HepG2 (cell line): ENCODE results near the gene ATN1. TPM values are rescaled to one million over a fixed set of nuclear protein-coding genes. Genes with fewer than 3 reads are reported as not detected.

Experiments used
- ATAC-seq: fragments of 200-7000 bp; cut with Tn5 transposase; 3 replicates; pipeline ENCODE4 v1.9.1; 2020; ENCODE audit warnings: mild to moderate bottlenecking, moderate library complexity
- BruUV-seq: library from RNA; stranded (reverse); fragments of 400-500 nt; replicated peaks from 2 replicates; lab custom pipeline; 2021; lab: Mats Ljungman, UMichigan
- CTCF ChIA-PET: fragments of 300-600 bp; formaldehyde crosslinking; extraction: SDS; loops from one replicate; lab custom pipeline; 2021; ENCODE audit warnings: low total read pairs, inconsistent platforms, low intra/inter-chr PET ratio; lab: Yijun Ruan, JAX
- POLR2A ChIA-PET: fragments of 350-600 bp; sonication (Branson Sonifier 250); formaldehyde crosslinking; loops from one replicate; lab custom pipeline; 2020; ENCODE audit warnings: antibody characterized with exemption, inconsistent platforms; lab: Yijun Ruan, JAX
- DNase-seq: peaks from one replicate; pipeline ENCODE4 v3.0.0-alpha.2; 2015; ENCODE audit warnings: low spot score
- FAIRE-seq: peaks from 3 replicates; lab custom pipeline; 2011; peaks lifted over from hg19 to GRCh38; lab: Jason Lieb, UNC
- H2AFZ ChIP-seq: one replicate; pipeline ENCODE4 v1.6.1; 2011; ENCODE audit warnings: low read length, inconsistent platforms
- H3K27ac ChIP-seq: fragments of 300-600 bp; 3 replicates; pipeline ENCODE4 v1.8.0; 2011; ENCODE audit warnings: mixed run types, mild to moderate bottlenecking, mixed read lengths, low read length, inconsistent platforms; ENCODE audit not compliant: insufficient read depth; ENCODE audit errors: extremely low read length
- H3K27me3 ChIP-seq, 2 experiments: fragments of 200-600 bp in 1 of 2; 2 replicates in 1 of 2; 3 replicates in 1 of 2; pipeline versions ENCODE4 v1.6.0 to v1.8.0; 2011; ENCODE audit warnings: low read length in 2 of 2, mild to moderate bottlenecking in 2 of 2, moderate library complexity in 2 of 2, inconsistent platforms in 1 of 2; ENCODE audit not compliant: insufficient read depth in 2 of 2, control insufficient read depth in 1 of 2
- H3K36me3 ChIP-seq, 2 experiments: fragments of 200-600 bp in 1 of 2; replicated peaks in 1 of 2; 2 replicates in 1 of 2; 3 replicates in 1 of 2; pipeline versions ENCODE4 v1.5.1 to v1.8.0; 2011; ENCODE audit warnings: low read length in 2 of 2, inconsistent platforms in 1 of 2; ENCODE audit not compliant: insufficient read depth in 2 of 2, control insufficient read depth in 1 of 2
- H3K4me1 ChIP-seq: 2 replicates; pipeline ENCODE4 v1.5.1; 2012; ENCODE audit warnings: low read length, inconsistent platforms; ENCODE audit not compliant: insufficient read depth
- H3K4me2 ChIP-seq: 2 replicates; pipeline ENCODE4 v1.6.0; 2011; ENCODE audit warnings: low read depth, low read length, inconsistent platforms
- H3K4me3 ChIP-seq, 3 experiments: fragments of 200-600 bp in 1 of 3; sonication (generic), shearing (Covaris generic) in 1 of 3; replicated peaks in 1 of 3; 2 replicates each; pipeline ENCODE4 v1.5.1; 2011 to 2016; ENCODE audit warnings: low read length in 3 of 3, inconsistent platforms in 2 of 3, low read depth in 2 of 3, mild to moderate bottlenecking in 2 of 3, control low read depth in 1 of 3, mixed read lengths in 1 of 3; ENCODE audit not compliant: insufficient read depth in 1 of 3
- H3K79me2 ChIP-seq: one replicate; pipeline ENCODE4 v1.6.1; 2011; ENCODE audit warnings: low read length, inconsistent platforms; ENCODE audit not compliant: insufficient read depth
- H3K9ac ChIP-seq: 2 replicates; pipeline ENCODE4 v1.6.0; 2011; ENCODE audit warnings: mild to moderate bottlenecking, low read depth, low read length, inconsistent platforms; ENCODE audit not compliant: insufficient read depth
- H3K9me3 ChIP-seq: 2 replicates; pipeline ENCODE4 v1.5.1; 2012; ENCODE audit warnings: mild to moderate bottlenecking, low read length
- H4K20me1 ChIP-seq: 2 replicates; pipeline ENCODE4 v1.6.0; 2011; ENCODE audit warnings: inconsistent platforms, mild to moderate bottlenecking, low read length, moderate library complexity; ENCODE audit not compliant: insufficient read depth
- AKAP8 ChIP-seq: sonication (generic); formaldehyde crosslinking; IDR thresholded peaks from 2 replicates; pipeline ENCODE4 v1.5.1; 2020; ENCODE audit warnings: mild to moderate bottlenecking, missing genetic modification reagents
- ARHGAP35 ChIP-seq: sonication (generic); formaldehyde crosslinking; IDR thresholded peaks from 2 replicates; pipeline ENCODE4 v1.9.0; 2022; ENCODE audit warnings: mild to moderate bottlenecking, inconsistent platforms, moderate library complexity, missing genetic modification reagents, borderline replicate concordance
- ISL2 ChIP-seq: sonication (generic); formaldehyde crosslinking; IDR thresholded peaks from 2 replicates; pipeline ENCODE4 v1.5.0; 2020; ENCODE audit warnings: missing genetic modification reagents
- JDP2 ChIP-seq: sonication (generic); formaldehyde crosslinking; IDR thresholded peaks from 2 replicates; pipeline ENCODE4 v1.8.1; 2022; ENCODE audit warnings: missing genetic modification reagents, borderline replicate concordance
- KMT2A ChIP-seq: sonication (generic); formaldehyde crosslinking; IDR thresholded peaks from 2 replicates; pipeline ENCODE4 v1.4.0; 2020; ENCODE audit warnings: missing genetic modification reagents
- MAFK ChIP-seq, 2 experiments: IDR thresholded peaks in 1 of 2; conservative IDR thresholded peaks in 1 of 2; 2 replicates each; pipeline ENCODE4 v1.6.1; 2011; ENCODE audit warnings: improper control_type of control experiment in 2 of 2, low read length in 2 of 2
- NCOA2 ChIP-seq: sonication (generic); formaldehyde crosslinking; IDR thresholded peaks from 2 replicates; pipeline ENCODE4 v1.8.0; 2022; ENCODE audit warnings: inconsistent platforms
- RBM39 ChIP-seq: fragments of 200-400 bp; formaldehyde crosslinking; IDR thresholded peaks from one replicate; pipeline ENCODE4 v1.6.1; 2018; ENCODE audit warnings: antibody characterized with exemption, mild to moderate bottlenecking, low read depth, low read length; ENCODE audit not compliant: poor library complexity, severe bottlenecking
- ZBTB14 ChIP-seq: sonication (generic); formaldehyde crosslinking; IDR thresholded peaks from 2 replicates; pipeline ENCODE4 v1.4.0; 2020; ENCODE audit warnings: missing genetic modification reagents
- ZBTB8A ChIP-seq: sonication (generic); formaldehyde crosslinking; IDR thresholded peaks from 2 replicates; pipeline ENCODE4 v1.4.0; 2020; ENCODE audit warnings: mild to moderate bottlenecking, low read depth, missing genetic modification reagents, borderline replicate concordance
- ZC3H13 ChIP-seq: sonication (generic); formaldehyde crosslinking; IDR thresholded peaks from 2 replicates; pipeline ENCODE4 v1.8.1; 2023; ENCODE audit warnings: mild to moderate bottlenecking, missing genetic modification reagents, moderate library complexity
- ZNF674 ChIP-seq: sonication (generic); formaldehyde crosslinking; IDR thresholded peaks from 2 replicates; pipeline ENCODE4 v1.5.0; 2020; ENCODE audit warnings: low read depth, mild to moderate bottlenecking, missing genetic modification reagents
- ZNF841 ChIP-seq: sonication (generic); formaldehyde crosslinking; IDR thresholded peaks from 2 replicates; pipeline ENCODE4 v1.8.1; 2023; ENCODE audit warnings: missing genetic modification reagents, borderline replicate concordance
- ZSCAN9 ChIP-seq: IDR thresholded peaks from 2 replicates; pipeline ENCODE4 v1.6.1; 2016; ENCODE audit warnings: borderline replicate concordance
- WGBS: methylation state at CpG from one replicate; pipeline ENCODE4 v1.1.6; 2017; ENCODE audit warnings: low lambda C conversion rate; 5-methylcytosine and 5-hydroxymethylcytosine counted together
- in situ Hi-C: cut with HindIII; loops from 2 replicates; pipeline ENCODE4 v1.10.0; 2017; ENCODE audit warnings: low pct_unique_long_range_greater_than_20kb; ENCODE audit not compliant: extremely low pct_ligation_motif_present
- intact Hi-C: fragments of 100-400 bp; cut with micrococcal nuclease; formaldehyde crosslinking; loops from one replicate; pipeline ENCODE4 v1.10.0; 2022; ENCODE audit not compliant: unreplicated experiment
- polyA plus RNA-seq, 8 experiments: library from polyadenylated mRNA; depleted of rRNA in 3 of 8; stranded (reverse) in 7 of 8; unstranded in 1 of 8; fragments of >200 nt; fragmentation: Illumina TruSeq in 4 of 8; extraction: Trizol in 4 of 8; gene quantifications; 2 replicates each; pipeline versions ENCODE4 v1.2.1 to v1.2.3, GENCODE V29; 2011 to 2016; ENCODE audit warnings: low read depth in 4 of 8, missing spikeins in 1 of 8, mixed read lengths in 1 of 8; ENCODE audit not compliant: insufficient read depth in 1 of 8
- total RNA-seq, 5 experiments: library from RNA; depleted of rRNA; stranded (reverse); fragments of >200 nt; fragmentation: Illumina TruSeq; extraction: Trizol; gene quantifications; 2 replicates each; pipeline ENCODE4 v1.2.3, GENCODE V29; 2016; ENCODE audit warnings: low read depth in 1 of 5
- TF ChIP-seq, protein P1 (sequence below): sonication (generic); formaldehyde crosslinking; IDR thresholded peaks from 2 replicates; pipeline ENCODE4 v1.5.1; 2020; ENCODE audit warnings: missing genetic modification reagents, mild to moderate bottlenecking, borderline replicate concordance
- TF ChIP-seq, protein P2 (sequence below): sonication (generic); formaldehyde crosslinking; conservative IDR thresholded peaks from 2 replicates; pipeline ENCODE4 v1.4.0; 2020; ENCODE audit warnings: missing genetic modification reagents

Gene ATN1
- total and polyA plus RNA-seq, 2 of the 13 experiments (the other 11 are each of a cell fraction or from before 2014, with no cell fraction given): 2.1 to 8.6 TPM

- FAIRE-seq: peak; percentile 98
- no peak for TF ChIP-seq ZNF841
- TF ChIP-seq, protein P1, sequence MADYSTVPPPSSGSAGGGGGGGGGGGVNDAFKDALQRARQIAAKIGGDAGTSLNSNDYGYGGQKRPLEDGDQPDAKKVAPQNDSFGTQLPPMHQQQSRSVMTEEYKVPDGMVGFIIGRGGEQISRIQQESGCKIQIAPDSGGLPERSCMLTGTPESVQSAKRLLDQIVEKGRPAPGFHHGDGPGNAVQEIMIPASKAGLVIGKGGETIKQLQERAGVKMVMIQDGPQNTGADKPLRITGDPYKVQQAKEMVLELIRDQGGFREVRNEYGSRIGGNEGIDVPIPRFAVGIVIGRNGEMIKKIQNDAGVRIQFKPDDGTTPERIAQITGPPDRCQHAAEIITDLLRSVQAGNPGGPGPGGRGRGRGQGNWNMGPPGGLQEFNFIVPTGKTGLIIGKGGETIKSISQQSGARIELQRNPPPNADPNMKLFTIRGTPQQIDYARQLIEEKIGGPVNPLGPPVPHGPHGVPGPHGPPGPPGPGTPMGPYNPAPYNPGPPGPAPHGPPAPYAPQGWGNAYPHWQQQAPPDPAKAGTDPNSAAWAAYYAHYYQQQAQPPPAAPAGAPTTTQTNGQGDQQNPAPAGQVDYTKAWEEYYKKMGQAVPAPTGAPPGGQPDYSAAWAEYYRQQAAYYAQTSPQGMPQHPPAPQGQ (CRISPR knock-in tag): no peak
- no peak for TF ChIP-seq ZC3H13 (CRISPR knock-in tag)
- TF ChIP-seq KMT2A (CRISPR knock-in tag): peak; percentile 15; the same call in 1 of the 2 replicates
- TF ChIP-seq ZBTB14 (CRISPR knock-in tag): no peak
- TF ChIP-seq JDP2 (CRISPR knock-in tag): no peak
- TF ChIP-seq ZNF674 (CRISPR knock-in tag): no peak
- no peak for TF ChIP-seq ARHGAP35
- TF ChIP-seq ZSCAN9: 0 out of 2 replicates have a peak, but pooled peaks have one; percentile 73
- TF ChIP-seq MAFK (conservative IDR thresholded peaks at IDR 0.05 in 1 of 2, IDR thresholded peaks at IDR 0.05 in 1 of 2; ENCODE audit: low read length in 2 of 2): no peak
- 0 out of 2 replicates have a peak, but pooled peaks have one; percentile 25 for TF ChIP-seq AKAP8 (CRISPR knock-in tag)
- TF ChIP-seq NCOA2 (CRISPR knock-in tag): no peak
- TF ChIP-seq RBM39: peak; percentile 78
- no peak for TF ChIP-seq ZBTB8A (CRISPR knock-in tag)
- no peak for TF ChIP-seq ISL2 (CRISPR knock-in tag)
- TF ChIP-seq, protein P2, sequence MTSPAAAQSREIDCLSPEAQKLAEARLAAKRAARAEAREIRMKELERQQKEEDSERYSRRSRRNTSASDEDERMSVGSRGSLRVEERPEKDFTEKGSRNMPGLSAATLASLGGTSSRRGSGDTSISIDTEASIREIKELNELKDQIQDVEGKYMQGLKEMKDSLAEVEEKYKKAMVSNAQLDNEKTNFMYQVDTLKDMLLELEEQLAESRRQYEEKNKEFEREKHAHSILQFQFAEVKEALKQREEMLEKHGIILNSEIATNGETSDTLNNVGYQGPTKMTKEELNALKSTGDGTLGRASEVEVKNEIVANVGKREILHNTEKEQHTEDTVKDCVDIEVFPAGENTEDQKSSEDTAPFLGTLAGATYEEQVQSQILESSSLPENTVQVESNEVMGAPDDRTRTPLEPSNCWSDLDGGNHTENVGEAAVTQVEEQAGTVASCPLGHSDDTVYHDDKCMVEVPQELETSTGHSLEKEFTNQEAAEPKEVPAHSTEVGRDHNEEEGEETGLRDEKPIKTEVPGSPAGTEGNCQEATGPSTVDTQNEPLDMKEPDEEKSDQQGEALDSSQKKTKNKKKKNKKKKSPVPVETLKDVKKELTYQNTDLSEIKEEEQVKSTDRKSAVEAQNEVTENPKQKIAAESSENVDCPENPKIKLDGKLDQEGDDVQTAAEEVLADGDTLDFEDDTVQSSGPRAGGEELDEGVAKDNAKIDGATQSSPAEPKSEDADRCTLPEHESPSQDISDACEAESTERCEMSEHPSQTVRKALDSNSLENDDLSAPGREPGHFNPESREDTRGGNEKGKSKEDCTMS (CRISPR knock-in tag): no peak
Measured at GRCh38 chr12:6946033-6946919, 18.5 kb downstream of the ATN1 start.

More at GRCh38 chr12:6946033-6946919, 18.5 kb downstream of the ATN1 start:
- BruUV-seq: no TSS peak
- no peaks in the 10 kb centered on the region for H3K79me2 ChIP-seq
- no peaks in the 10 kb centered on the region for H3K9me3 ChIP-seq
- H4K20me1 ChIP-seq: no peaks in the 10 kb centered on the region
- ChIA-PET POLR2A (interaction anchor here (0.5 to 5.2 kb wide), 33 partner anchors 8 to 961 kb away, joined by 3 to 180 read pairs (median 5); partner anchors contain the start of genes C1RL, C1S, CDCA3 and CLSTN3), CTCF (interaction anchor here (1.1 to 2.1 kb wide), 3 partner anchors 16 to 77 kb away, joined by 3 to 6 read pairs (median 5); no protein-coding TSS in a partner anchor)
- peak overlapping the region; percentile 52 to 89 (median 71) for H3K4me3 ChIP-seq
- H3K9ac ChIP-seq: peak overlapping the region; percentile 69
- H3K4me2 ChIP-seq: peak overlapping the region; percentile 92
- peak; percentile 82 for ATAC-seq
- in situ Hi-C loops: loop anchor here (10.0 kb wide), 1 partner anchor 169 kb away; no protein-coding TSS in a partner anchor
- no peaks in the 10 kb centered on the region for H3K36me3 ChIP-seq
- H3K4me1 ChIP-seq: peaks cover 38% of the 10 kb centered on the region
- H3K27ac ChIP-seq: peak overlapping the region; percentile 73
- peak; percentile 96 for DNase-seq
- H2AFZ ChIP-seq: peak overlapping the region; percentile 70
- WGBS: under 1% methylated on average over 12 of the region's 32 CpGs
- H3K27me3 ChIP-seq: no peaks in the 10 kb centered on the region
- intact Hi-C loops: loop anchor here (1.0 kb wide), 1 partner anchor 16 kb away; no protein-coding TSS in a partner anchor
